Smooth muscle cell (in vitro differentiated cells): Measurements from ENCODE around the gene OPN1SW. TPM values are rescaled to one million over a fixed set of nuclear protein-coding genes. Genes with fewer than 3 reads are reported as not detected.

Source experiments
- DNase-seq: peaks from one replicate; lab custom pipeline; 2025; ENCODE audit not compliant: unreplicated experiment; lab: John Stamatoyannopoulos, UW
- H2AFZ ChIP-seq: fragments of 200-600 bp; sonication (generic); 2 replicates; pipeline ENCODE4 v1.6.0; 2016; ENCODE audit warnings: antibody characterized with exemption, low read depth, mild to moderate bottlenecking
- H3F3A ChIP-seq: fragments of 200-600 bp; sonication (generic); 2 replicates; pipeline ENCODE4 v1.6.0; 2017; ENCODE audit warnings: antibody characterized with exemption, low read depth
- H3K27ac ChIP-seq: fragments of 200-600 bp; sonication (generic); 2 replicates; pipeline ENCODE4 v1.5.1; 2016; ENCODE audit warnings: low read depth, mild to moderate bottlenecking
- H3K27me3 ChIP-seq: fragments of 200-600 bp; sonication (generic); 2 replicates; pipeline ENCODE4 v1.6.1; 2016; ENCODE audit warnings: low read depth, mild to moderate bottlenecking
- H3K36me3 ChIP-seq: fragments of 200-600 bp; sonication (generic); 2 replicates; pipeline ENCODE4 v1.5.1; 2016; ENCODE audit warnings: low read depth
- H3K4me1 ChIP-seq: fragments of 200-600 bp; sonication (generic); 2 replicates; pipeline ENCODE4 v1.5.1; 2016; ENCODE audit warnings: low read depth
- H3K4me2 ChIP-seq: fragments of 200-600 bp; sonication (generic); 2 replicates; pipeline ENCODE4 v1.6.0; 2016; ENCODE audit warnings: mild to moderate bottlenecking
- H3K4me3 ChIP-seq: fragments of 200-600 bp; sonication (generic); 2 replicates; pipeline ENCODE4 v1.5.1; 2016; ENCODE audit warnings: mild to moderate bottlenecking
- H3K79me2 ChIP-seq: fragments of 200-600 bp; sonication (generic); 2 replicates; pipeline ENCODE4 v1.6.0; 2016; ENCODE audit warnings: low read depth, mild to moderate bottlenecking
- H3K9ac ChIP-seq: fragments of 200-600 bp; sonication (generic); 2 replicates; pipeline ENCODE4 v1.6.0; 2016; ENCODE audit warnings: low read depth
- H3K9me3 ChIP-seq: fragments of 200-600 bp; sonication (generic); replicated peaks from 2 replicates; pipeline ENCODE4 v1.5.1; 2016; ENCODE audit warnings: low read depth
- H4K20me1 ChIP-seq: fragments of 200-600 bp; sonication (generic); 2 replicates; pipeline ENCODE4 v1.6.0; 2016; ENCODE audit warnings: low read depth
- CTCF ChIP-seq: fragments of 200-600 bp; sonication (generic); IDR thresholded peaks from 2 replicates; pipeline ENCODE4 v1.5.1; 2017; ENCODE audit warnings: borderline replicate concordance, mild to moderate bottlenecking, antibody characterized with exemption; ENCODE audit not compliant: insufficient read depth, poor library complexity, severe bottlenecking
- WGBS: methylation state at CpG from one replicate; pipeline ENCODE4 v1.1.7; 2016; ENCODE audit warnings: low lambda C conversion rate; 5-methylcytosine and 5-hydroxymethylcytosine counted together
- polyA plus RNA-seq: library from polyadenylated mRNA; unstranded; fragments of >200 nt; fragmentation: Nextera tagmentation; extraction: Ambion mirVana; gene quantifications from 2 replicates; pipeline ENCODE4 v1.2.1, GENCODE V29; 2016
- total RNA-seq: library from RNA; depleted of rRNA; stranded (reverse); fragments of >200 nt; gene quantifications from 2 replicates; pipeline ENCODE4 v1.2.3, GENCODE V29; 2014

Gene OPN1SW
- total and polyA plus RNA-seq, 2 experiments from 2014 or later: 1.7 TPM; not detected in 1

- no peak for DNase-seq
- Histone ChIP-seq H3K4me3 (no peak overlapping the region), H3K79me2 (no peaks in the 10 kb centered on the region), H3K4me1 (peaks cover under 1% of the 10 kb centered on the region), H3F3A (no peaks in the 10 kb centered on the region), H3K9me3 (no peaks in the 10 kb centered on the region), H2AFZ (no peak overlapping the region), H3K27me3 (no peaks in the 10 kb centered on the region), H3K4me2 (no peak overlapping the region), H4K20me1 (no peaks in the 10 kb centered on the region), H3K36me3 (no peaks in the 10 kb centered on the region), H3K9ac (no peak overlapping the region), H3K27ac (no peak overlapping the region)
- 95% methylated on average over 2 of the region's 2 CpGs for WGBS
- TF ChIP-seq CTCF: no peak
These were observed 42.9 kb downstream of the OPN1SW start for GRCh38 chr7:128732521-128733277.

GRCh38 chr7:128731184-128731583, 44.4 kb downstream of the OPN1SW start:
- H3K4me1 ChIP-seq: peaks cover 6% of the 10 kb centered on the region
- H3K27ac ChIP-seq: no peak overlapping the region
- no peak overlapping the region for H3K9ac ChIP-seq
- H4K20me1 ChIP-seq: no peaks in the 10 kb centered on the region
- H3K4me2 ChIP-seq: no peak overlapping the region
- H3F3A ChIP-seq: no peaks in the 10 kb centered on the region
- DNase-seq: no peak
- H2AFZ ChIP-seq: no peak overlapping the region
- WGBS: 88% methylated on average over 8 of the region's 8 CpGs
- H3K27me3 ChIP-seq: no peaks in the 10 kb centered on the region
- no peak for TF ChIP-seq CTCF
- no peak overlapping the region for H3K4me3 ChIP-seq
- no peaks in the 10 kb centered on the region for H3K9me3 ChIP-seq
- no peaks in the 10 kb centered on the region for H3K36me3 ChIP-seq
- no peaks in the 10 kb centered on the region for H3K79me2 ChIP-seq

- H3K79me2 ChIP-seq: no peaks in the 10 kb centered on the region
- no peak for DNase-seq
- 94% methylated on average over 4 of the region's 4 CpGs for WGBS
These were observed 46.1 kb downstream of the OPN1SW start for GRCh38 chr7:128729494-128729893.

More at GRCh38 chr7:128729494-128729893, 46.1 kb downstream of the OPN1SW start:
- no peak overlapping the region for H3K27ac ChIP-seq
- no peak for TF ChIP-seq CTCF
- H3K4me2 ChIP-seq: no peak overlapping the region
- H3K4me3 ChIP-seq: no peak overlapping the region
- no peaks in the 10 kb centered on the region for H3K36me3 ChIP-seq
- no peaks in the 10 kb centered on the region for H3K27me3 ChIP-seq
- H2AFZ ChIP-seq: no peak overlapping the region
- H3K4me1 ChIP-seq: peaks cover 6% of the 10 kb centered on the region
- no peaks in the 10 kb centered on the region for H3F3A ChIP-seq
- H3K9ac ChIP-seq: no peak overlapping the region
- no peaks in the 10 kb centered on the region for H3K9me3 ChIP-seq
- no peaks in the 10 kb centered on the region for H4K20me1 ChIP-seq
